Tibial nerve (tissue), 4 donors: ENCODE data around the gene GPC5.

Experiments used
- CTCF ChIP-seq, 5 experiments: fragments of 200-600 bp in 3 of 5; fragments of 450-650 bp in 2 of 5; sonication (generic) in 3 of 5; IDR thresholded peaks; one replicate each; pipeline ENCODE4 v1.5.1; 2016 to 2019; ENCODE audit warnings: antibody characterized with exemption in 5 of 5, mild to moderate bottlenecking in 3 of 5, moderate library complexity in 2 of 5
- EP300 ChIP-seq, 2 donors: sonication (generic); formaldehyde crosslinking; IDR thresholded peaks; one replicate each; pipeline ENCODE4 v1.6.1; 2017; ENCODE audit warnings: antibody characterized with exemption in 2 of 2, mild to moderate bottlenecking in 1 of 2
- POLR2A ChIP-seq, 2 donors: fragments of 450-650 bp; IDR thresholded peaks; one replicate each; pipeline ENCODE4 v1.6.1; 2017; ENCODE audit warnings: antibody characterized with exemption in 2 of 2, mild to moderate bottlenecking in 2 of 2, moderate library complexity in 2 of 2

GRCh38 chr13:91747186-91747585 is 348.8 kb downstream of the GPC5 start:
- no peak for TF ChIP-seq EP300 (IDR thresholded peaks at IDR 0.05)
- TF ChIP-seq CTCF (IDR thresholded peaks at IDR 0.05), result no peak
- TF ChIP-seq POLR2A (IDR thresholded peaks at IDR 0.05), result no peak
